Body of pancreas (tissue), 4 donors: Measurements from ENCODE around the gene EBP. TPM values are rescaled to one million over a fixed set of nuclear protein-coding genes. Genes with fewer than 3 reads are reported as not detected.

ENCODE experiments used
- ATAC-seq: fragments of 150-250 bp; one replicate; pipeline ENCODE4 v1.9.1; 2016
- DNase-seq, 4 donors: peaks; one replicate each; pipeline ENCODE4 v3.0.0-alpha.2; 2019
- H3K27ac ChIP-seq, 4 donors: fragments of 200-600 bp; sonication (generic); 1 replicate in 3 of 4; 2 replicates in 1 of 4; pipeline versions ENCODE4 v1.5.1 to v1.6.1; 2016 to 2019; ENCODE audit warnings: mild to moderate bottlenecking in 1 of 4, mixed read lengths in 1 of 4, moderate library complexity in 1 of 4
- H3K27me3 ChIP-seq, 2 donors: fragments of 200-600 bp; sonication (generic); one replicate each; pipeline ENCODE4 v1.6.0; 2016; ENCODE audit warnings: mild to moderate bottlenecking in 1 of 2
- H3K36me3 ChIP-seq, 2 donors: fragments of 200-600 bp; sonication (generic); replicated peaks in 1 of 2; 2 replicates each; pipeline ENCODE4 v1.5.1; 2016; ENCODE audit warnings: low read depth in 2 of 2; ENCODE audit not compliant: insufficient read depth in 1 of 2
- H3K4me1 ChIP-seq: fragments of 200-600 bp; sonication (generic); one replicate; pipeline ENCODE4 v1.6.0; 2016
- H3K4me3 ChIP-seq, 2 donors: fragments of 200-600 bp; sonication (generic); 1 replicate in 1 of 2; 2 replicates in 1 of 2; pipeline ENCODE4 v1.5.1; 2016 to 2019
- H3K9me3 ChIP-seq, 3 donors: fragments of 200-600 bp; sonication (generic); 1 replicate in 2 of 3; 2 replicates in 1 of 3; pipeline ENCODE4 v1.5.1; 2016
- CTCF ChIP-seq, 7 experiments: fragments of 450-650 bp in 4 of 7; fragments of 200-600 bp in 3 of 7; sonication (generic) in 3 of 7; IDR thresholded peaks; one replicate each; pipeline ENCODE4 v1.5.1; 2016 to 2019; ENCODE audit warnings: antibody characterized with exemption in 7 of 7
- POLR2A ChIP-seq, 3 donors: fragments of 450-650 bp; IDR thresholded peaks; one replicate each; pipeline ENCODE4 v1.6.1; 2016; ENCODE audit warnings: antibody characterized with exemption in 3 of 3, mild to moderate bottlenecking in 2 of 3
- WGBS, 2 donors: methylation state at CpG; one replicate each; pipeline ENCODE4 v1.1.5; 2017; 5-methylcytosine and 5-hydroxymethylcytosine counted together
- intact Hi-C: fragments of 100-400 bp; cut with DNase I; formaldehyde crosslinking; loops from one replicate; pipeline ENCODE4 v1.15.1; 2023
- total RNA-seq, 2 donors: library from RNA; depleted of rRNA; stranded (reverse); fragments of >200 nt; gene quantifications; one replicate each; pipeline ENCODE4 v1.1.0, GENCODE V29; 2016

Gene EBP
- total RNA-seq, 2 donors from 2014 or later: 14.8 to 19.7 TPM

GRCh38 chrX:48508400-48509244 lies 13.0 kb upstream of the EBP start, which contains the start of gene PORCN:
Gene PORCN (plus strand): TSS chrX:48508992. CDS start chrX:48509821, 829 bp downstream.
- WGBS, 2 donors: 0% methylated on average over 3 to 31 of the region's 65 CpGs
- peak within 1 kb of the TSS; percentile 28 to 56 for H3K4me3 ChIP-seq
- H3K4me1 ChIP-seq: peaks cover 12% of the 10 kb centered on the region
- DNase-seq (peak; percentile 76 to 82 (median 80)), ATAC-seq (peak; percentile 95)
- H3K27ac ChIP-seq: peak within 1 kb of the TSS in 3 of 4 donors; percentile 51 to 71 (median 70)
- peak; percentile 26 to 72 (median 64) for TF ChIP-seq POLR2A (IDR thresholded peaks at IDR 0.05)
- no peak for TF ChIP-seq CTCF (IDR thresholded peaks at IDR 0.05)
- no peaks in the 10 kb centered on the region for H3K27me3 ChIP-seq
- no peaks in the 10 kb centered on the region for H3K9me3 ChIP-seq
- intact Hi-C loops: no loop called here
- no peaks in the 10 kb centered on the region for H3K36me3 ChIP-seq

- H3K27ac ChIP-seq: peak overlapping the region in 3 of 4 donors; percentile 51 to 71 (median 70)
- no peaks in the 10 kb centered on the region for H3K36me3 ChIP-seq
- H3K9me3 ChIP-seq: no peaks in the 10 kb centered on the region
- WGBS, 2 donors: 0 to 4% methylated on average over 2 to 4 of the region's 16 CpGs
- H3K4me3 ChIP-seq: peak overlapping the region; percentile 28 to 56
- intact Hi-C loops: no loop called here
- no peaks in the 10 kb centered on the region for H3K27me3 ChIP-seq
- DNase-seq (no peak), ATAC-seq (no peak)
- TF ChIP-seq POLR2A (IDR thresholded peaks at IDR 0.05): no peak
- TF ChIP-seq CTCF (IDR thresholded peaks at IDR 0.05): no peak
- peaks cover 12% of the 10 kb centered on the region for H3K4me1 ChIP-seq
These were observed 12.4 kb upstream of the EBP start for GRCh38 chrX:48509245-48509590.

- TF ChIP-seq CTCF (IDR thresholded peaks at IDR 0.05) (no peak), POLR2A (IDR thresholded peaks at IDR 0.05) (no peak)
- H3K4me3 ChIP-seq: no peak overlapping the region
- 69% methylated on average over 6 of the region's 11 CpGs; no CpG with 5 or more reads in 1 of the 2 donors for WGBS, 2 donors
- intact Hi-C loops: no loop called here
- no peaks in the 10 kb centered on the region for H3K9me3 ChIP-seq
- no peaks in the 10 kb centered on the region for H3K36me3 ChIP-seq
- H3K4me1 ChIP-seq: peaks cover 12% of the 10 kb centered on the region
- DNase-seq (no peak), ATAC-seq (no peak)
- H3K27ac ChIP-seq: no peak overlapping the region
- H3K27me3 ChIP-seq: no peaks in the 10 kb centered on the region
These were observed 12.0 kb upstream of the EBP start for GRCh38 chrX:48509619-48510018.

GRCh38 chrX:48511560-48511959 lies 10.0 kb upstream of the EBP start:
- Histone ChIP-seq H3K4me1 (peaks cover 12% of the 10 kb centered on the region), H3K27ac (no peak overlapping the region), H3K4me3 (no peak overlapping the region), H3K9me3 (no peaks in the 10 kb centered on the region), H3K27me3 (no peaks in the 10 kb centered on the region), H3K36me3 (no peaks in the 10 kb centered on the region)
- 37% methylated on average over 3 of the region's 4 CpGs; no CpG with 5 or more reads in 1 of the 2 donors for WGBS, 2 donors
- peak; percentile 31 for ATAC-seq
- no peak for TF ChIP-seq POLR2A (IDR thresholded peaks at IDR 0.05)
- TF ChIP-seq CTCF (IDR thresholded peaks at IDR 0.05): peak in 5 of 7 experiments; percentile 11 to 33 (median 28)
- intact Hi-C loops: no loop called here
- peak; percentile 9 to 54 (median 30) for DNase-seq
